Mononuclear cell (primary cell): ENCODE data around the gene KDM4B. TPM values are rescaled to one million over a fixed set of nuclear protein-coding genes. Genes with fewer than 3 reads are reported as not detected.

ENCODE experiments used
- H3K27me3 ChIP-seq: 2 replicates; pipeline ENCODE4 v1.6.0; 2011; ENCODE audit warnings: low read length, control low read depth; ENCODE audit not compliant: insufficient read depth
- H3K4me1 ChIP-seq: 2 replicates; pipeline ENCODE4 v1.5.1; 2011; ENCODE audit warnings: mild to moderate bottlenecking, low read length, control low read depth; ENCODE audit not compliant: insufficient read depth
- H3K4me3 ChIP-seq: 2 replicates; pipeline ENCODE4 v1.5.1; 2011; ENCODE audit warnings: mild to moderate bottlenecking, low read length, moderate library complexity
- H3K9me3 ChIP-seq: 2 replicates; pipeline ENCODE4 v1.5.1; 2011; ENCODE audit warnings: low read depth, mild to moderate bottlenecking, control low read depth, low read length
- total RNA-seq: library from RNA; depleted of rRNA; stranded (reverse); fragments of >200 nt; gene quantifications from one replicate; pipeline ENCODE4 v1.2.3, GENCODE V29; 2012

KDM4B gene
- total RNA-seq, 1 donor = 17.9 TPM

DNA sequence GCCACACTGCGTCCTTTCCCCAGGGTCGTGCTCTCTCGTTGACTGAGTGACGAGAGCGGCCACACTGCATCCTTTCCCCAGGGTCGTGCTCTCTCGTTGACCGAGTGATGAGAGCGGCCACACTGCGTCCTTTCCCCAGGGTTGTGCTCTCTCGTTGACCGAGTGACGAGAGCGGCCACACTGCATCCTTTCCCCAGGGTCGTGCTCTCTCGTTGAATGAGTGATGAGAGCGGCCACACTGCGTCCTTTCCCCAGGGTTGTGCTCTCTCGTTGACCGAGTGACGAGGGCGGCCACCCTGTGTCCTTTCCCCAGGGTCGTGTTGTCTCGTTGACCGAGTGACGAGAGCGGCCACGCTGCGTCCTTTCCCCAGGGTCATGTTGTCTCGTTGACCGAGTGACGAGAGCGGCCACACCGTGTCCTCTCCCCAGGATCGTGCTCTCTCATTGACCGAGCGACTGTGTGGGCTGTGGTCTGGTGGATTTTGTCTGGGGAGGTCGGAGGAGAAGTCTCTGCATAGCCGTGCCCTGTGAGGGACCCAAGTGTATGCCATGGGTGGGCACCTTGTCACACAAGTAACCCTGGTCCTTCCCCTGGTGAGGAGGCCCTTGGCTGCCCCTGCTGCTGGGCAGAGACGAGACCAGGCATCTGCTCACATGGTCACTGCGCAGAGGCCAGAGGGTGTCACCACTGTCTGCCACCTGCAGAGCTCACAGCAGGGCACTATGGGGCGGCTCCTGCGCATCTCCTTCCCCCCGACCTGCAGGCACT is 107.7 kb downstream of the KDM4B start:
- Histone ChIP-seq H3K4me1 (peaks cover 34% of the 10 kb centered on the region), H3K4me3 (no peak overlapping the region)

DNA sequence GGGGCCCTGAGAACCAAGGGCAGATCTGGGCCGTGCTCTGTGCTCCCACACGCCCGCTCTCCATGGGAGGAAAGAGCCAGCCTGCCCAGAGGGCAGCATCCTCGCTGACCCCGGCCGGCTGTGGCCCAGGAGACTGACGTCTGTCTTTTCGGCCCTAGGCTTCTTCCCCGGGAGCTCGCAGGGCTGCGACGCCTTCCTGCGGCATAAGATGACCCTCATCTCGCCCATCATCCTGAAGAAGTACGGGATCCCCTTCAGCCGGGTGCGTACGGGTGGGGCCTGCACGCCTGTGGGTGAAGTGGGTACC is 108.2 kb downstream of the KDM4B start:
- H3K4me1 ChIP-seq = peaks cover 34% of the 10 kb centered on the region
- H3K4me3 ChIP-seq = no peak overlapping the region
- H3K27me3 ChIP-seq = no peaks in the 10 kb centered on the region
- no peaks in the 10 kb centered on the region for H3K9me3 ChIP-seq

More for the DNA sequence above, 107.7 kb downstream of the KDM4B start:
- no peaks in the 10 kb centered on the region for H3K27me3 ChIP-seq
- no peaks in the 10 kb centered on the region for H3K9me3 ChIP-seq

DNA sequence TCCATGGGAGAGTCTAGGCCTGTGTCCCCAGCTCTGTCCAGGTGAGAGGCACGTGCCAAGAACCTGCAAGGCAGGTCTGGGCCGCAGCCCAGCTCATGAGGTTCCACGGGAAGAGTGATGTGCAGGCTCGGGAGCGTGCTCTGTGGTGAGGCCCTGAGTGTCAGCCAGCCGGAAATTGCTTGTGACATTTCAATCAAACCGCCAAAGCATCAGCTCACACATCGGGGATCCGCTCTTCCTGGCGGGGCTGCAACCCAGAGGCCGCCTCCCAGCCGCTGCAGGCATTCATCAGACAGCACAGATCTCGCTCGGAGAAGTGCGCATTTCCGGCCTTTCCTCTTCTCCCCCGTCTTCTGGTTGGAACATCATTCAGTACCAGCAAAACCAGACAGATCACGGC is 109.3 kb downstream of the KDM4B start:
- H3K9me3 ChIP-seq = no peaks in the 10 kb centered on the region
- no peaks in the 10 kb centered on the region for H3K27me3 ChIP-seq
- H3K4me3 ChIP-seq = no peak overlapping the region
- peaks cover 34% of the 10 kb centered on the region for H3K4me1 ChIP-seq

DNA sequence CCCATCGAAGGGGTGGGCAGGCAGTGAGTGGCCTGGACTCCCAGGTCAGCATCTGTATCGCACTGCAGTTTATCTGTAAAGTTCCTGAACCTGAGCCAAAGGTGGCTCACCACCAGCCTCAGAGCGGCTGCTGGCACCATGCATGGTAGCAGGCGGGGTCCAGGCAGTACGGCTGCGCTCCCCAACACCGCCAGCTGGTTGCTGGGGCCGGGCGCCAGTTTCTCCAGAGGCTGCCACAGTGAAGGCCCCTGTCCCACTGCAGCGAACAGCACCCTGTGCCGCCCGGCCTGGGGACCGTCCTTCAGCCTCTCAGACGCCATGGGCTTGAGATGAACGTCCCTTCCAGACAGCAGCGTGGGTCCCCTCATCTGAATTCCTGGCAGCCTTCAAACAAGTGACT is 109.8 kb downstream of the KDM4B start:
- Histone ChIP-seq H3K9me3 (no peaks in the 10 kb centered on the region), H3K4me3 (no peak overlapping the region), H3K4me1 (peaks cover 30% of the 10 kb centered on the region), H3K27me3 (no peaks in the 10 kb centered on the region)

DNA sequence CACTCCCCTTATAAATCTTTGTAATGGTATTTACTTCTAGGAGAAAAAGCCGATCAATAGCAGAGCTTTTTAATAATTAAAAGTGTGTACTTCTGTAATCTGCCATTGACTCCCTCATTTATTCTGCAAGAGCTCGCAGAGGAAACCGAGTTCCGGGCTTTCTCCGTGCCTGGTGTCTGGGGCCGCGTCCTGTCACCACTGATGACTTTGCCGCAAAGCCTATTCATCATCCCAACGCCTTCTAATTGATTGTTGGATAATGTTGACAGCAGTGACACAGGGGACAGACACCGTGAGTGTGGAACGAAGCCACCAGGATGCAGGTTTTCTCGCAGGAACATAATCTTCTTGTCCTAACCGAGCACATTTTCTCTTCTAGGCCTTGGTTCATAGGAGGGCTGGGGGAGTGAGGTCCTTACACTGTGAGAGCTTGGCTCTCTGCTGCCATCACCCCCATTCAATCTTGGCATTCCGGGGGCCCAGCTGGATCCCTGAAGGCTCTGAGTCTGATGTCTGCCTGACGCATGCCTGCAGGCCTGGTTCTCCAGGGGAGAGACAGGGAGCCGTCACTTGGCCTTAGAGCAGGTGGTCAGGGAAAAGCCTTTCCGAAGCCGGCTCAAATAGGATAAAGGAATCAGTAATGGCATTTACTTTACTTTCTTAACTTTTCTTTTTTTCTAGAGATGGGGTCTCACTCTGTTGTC is 110.3 kb downstream of the KDM4B start:
- no peaks in the 10 kb centered on the region for H3K9me3 ChIP-seq
- no peaks in the 10 kb centered on the region for H3K27me3 ChIP-seq

DNA sequence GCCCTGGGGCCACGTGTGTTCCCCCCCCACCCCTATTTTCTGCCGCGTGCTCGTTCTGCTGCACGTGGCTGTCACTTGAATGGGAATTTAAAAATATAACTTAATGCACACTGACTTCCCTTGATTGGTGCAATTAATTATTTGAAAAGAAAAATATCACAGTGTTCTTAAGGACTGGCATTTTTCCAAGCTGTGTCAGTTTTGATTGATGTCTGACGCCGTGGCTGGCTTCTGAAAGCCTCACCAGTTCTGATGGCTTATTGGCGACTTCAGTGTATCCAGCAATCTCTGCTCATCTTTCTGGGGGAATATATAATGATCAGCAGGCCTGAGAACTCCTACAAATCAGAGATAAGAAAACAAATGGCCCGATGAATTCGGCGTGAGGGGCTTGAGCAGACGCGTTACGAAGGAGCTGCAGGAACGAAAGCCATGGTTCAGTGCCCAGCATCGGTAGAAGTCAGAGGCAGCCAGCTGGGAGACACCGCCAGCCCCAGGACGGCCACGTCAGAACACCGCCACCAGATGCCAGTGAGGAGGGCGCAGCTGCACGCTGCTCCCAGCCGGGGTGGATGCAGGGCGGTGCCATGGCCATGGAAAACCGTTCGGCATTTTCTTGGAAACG is 111.2 kb downstream of the KDM4B start:
- H3K4me3 ChIP-seq = no peak overlapping the region
- H3K4me1 ChIP-seq = peaks cover 16% of the 10 kb centered on the region
- no peaks in the 10 kb centered on the region for H3K9me3 ChIP-seq
- no peaks in the 10 kb centered on the region for H3K27me3 ChIP-seq

More for the DNA sequence above, 110.3 kb downstream of the KDM4B start:
- H3K4me3 ChIP-seq = no peak overlapping the region
- H3K4me1 ChIP-seq = peaks cover 25% of the 10 kb centered on the region

DNA sequence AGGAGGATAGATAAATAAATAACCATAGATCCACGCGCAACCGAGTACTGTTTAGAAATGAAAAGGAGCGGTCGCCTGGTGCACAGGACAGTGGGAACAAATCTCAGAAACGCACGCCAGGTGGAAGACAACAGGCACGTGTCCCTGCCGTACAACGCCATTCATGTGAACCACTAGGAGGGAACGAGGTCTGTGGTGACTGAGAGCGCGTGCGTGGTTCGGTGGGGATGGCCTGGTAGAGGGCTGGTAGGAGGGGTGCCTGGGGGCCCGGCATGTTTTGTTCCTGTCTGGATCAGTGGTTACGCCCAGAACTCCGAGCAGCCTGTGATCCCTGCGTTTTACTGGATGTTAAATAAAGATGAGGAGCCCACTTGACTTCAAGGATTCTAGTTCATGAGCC is 111.9 kb downstream of the KDM4B start:
- Histone ChIP-seq H3K4me1 (peaks cover 9% of the 10 kb centered on the region), H3K9me3 (no peaks in the 10 kb centered on the region), H3K27me3 (no peaks in the 10 kb centered on the region), H3K4me3 (no peak overlapping the region)

DNA sequence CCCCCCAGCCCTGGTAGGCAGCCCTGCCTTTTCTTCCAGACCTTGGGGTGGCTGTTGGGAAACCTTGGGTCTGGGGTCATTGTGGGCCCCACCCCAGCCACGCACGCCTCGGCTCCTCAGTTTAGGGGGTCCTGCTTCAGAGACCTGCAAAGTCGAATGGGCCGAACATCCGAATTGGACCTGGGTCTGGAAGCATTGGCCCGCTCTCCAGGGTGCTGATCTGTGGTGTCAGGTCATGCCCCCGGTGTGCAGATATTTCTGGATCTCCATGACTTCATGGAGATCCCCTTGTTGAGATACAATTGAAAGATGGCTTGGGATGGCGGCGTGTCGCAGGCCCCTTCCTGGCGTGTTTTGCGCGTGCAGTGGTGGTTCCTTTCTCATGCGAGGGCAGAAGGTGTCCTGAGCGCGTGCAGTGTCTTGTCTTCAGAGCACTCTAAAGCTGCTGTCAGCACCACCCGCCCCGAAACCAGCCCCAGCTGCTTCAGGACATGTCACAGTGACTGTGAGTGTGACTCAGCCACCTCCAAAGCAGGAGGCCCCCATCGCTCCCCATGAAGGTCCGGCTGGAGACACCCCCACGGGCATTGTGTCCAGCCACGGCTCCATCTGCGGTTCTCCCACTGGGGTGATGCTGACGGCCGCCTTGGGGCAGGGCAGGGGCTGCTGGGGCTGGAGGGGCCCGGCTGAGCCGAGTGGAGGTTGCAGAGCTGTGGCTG is 112.7 kb downstream of the KDM4B start:
- Histone ChIP-seq H3K4me1 (peaks cover 9% of the 10 kb centered on the region), H3K27me3 (no peaks in the 10 kb centered on the region), H3K9me3 (no peaks in the 10 kb centered on the region), H3K4me3 (no peak overlapping the region)

DNA sequence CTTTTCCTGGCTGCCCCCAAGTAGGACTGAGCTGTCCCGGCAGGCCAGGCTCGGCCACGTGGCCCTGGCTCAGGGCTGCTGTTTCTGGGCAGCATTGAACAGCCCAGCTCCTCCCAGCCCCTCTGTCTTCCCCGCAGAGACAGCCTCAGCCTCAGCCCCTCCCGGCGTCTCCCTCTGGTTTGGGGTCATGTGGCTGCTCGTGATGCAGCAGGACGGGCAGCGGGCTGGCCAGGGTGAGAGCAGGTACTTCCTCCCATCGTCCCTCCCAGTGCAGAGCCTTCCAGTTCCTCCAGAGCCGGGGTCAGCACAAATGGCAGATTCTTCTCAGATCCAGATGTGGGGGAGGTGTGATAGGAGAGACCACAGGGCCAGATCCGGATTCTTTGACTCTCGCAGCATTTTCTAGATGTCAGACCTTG is 114.6 kb downstream of the KDM4B start:
- Histone ChIP-seq H3K27me3 (no peaks in the 10 kb centered on the region), H3K9me3 (no peaks in the 10 kb centered on the region), H3K4me1 (no peaks in the 10 kb centered on the region), H3K4me3 (no peak overlapping the region)

DNA sequence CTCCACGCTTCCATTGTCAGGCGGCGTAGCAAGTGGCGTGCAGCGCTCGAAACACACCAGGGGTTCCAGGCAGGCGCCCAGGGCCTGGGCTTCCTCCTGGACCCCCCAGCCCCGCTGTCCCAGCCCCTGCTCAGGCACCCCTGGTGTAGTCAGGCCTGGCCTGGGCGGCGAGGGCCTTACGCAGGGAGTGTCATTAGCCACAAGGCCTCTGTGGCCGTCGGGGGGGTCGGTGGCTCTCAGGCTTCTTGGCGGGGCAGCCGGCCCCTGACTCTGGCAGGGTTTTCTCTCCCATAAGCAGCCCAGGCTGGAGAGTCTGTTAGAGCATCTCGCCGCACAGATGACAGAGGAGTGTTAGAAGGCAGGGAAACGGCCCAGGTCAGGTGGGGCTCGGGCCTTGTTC is 116.7 kb downstream of the KDM4B start:
- H3K4me3 ChIP-seq = no peak overlapping the region
- H3K27me3 ChIP-seq = no peaks in the 10 kb centered on the region
- no peaks in the 10 kb centered on the region for H3K4me1 ChIP-seq
- no peaks in the 10 kb centered on the region for H3K9me3 ChIP-seq

DNA sequence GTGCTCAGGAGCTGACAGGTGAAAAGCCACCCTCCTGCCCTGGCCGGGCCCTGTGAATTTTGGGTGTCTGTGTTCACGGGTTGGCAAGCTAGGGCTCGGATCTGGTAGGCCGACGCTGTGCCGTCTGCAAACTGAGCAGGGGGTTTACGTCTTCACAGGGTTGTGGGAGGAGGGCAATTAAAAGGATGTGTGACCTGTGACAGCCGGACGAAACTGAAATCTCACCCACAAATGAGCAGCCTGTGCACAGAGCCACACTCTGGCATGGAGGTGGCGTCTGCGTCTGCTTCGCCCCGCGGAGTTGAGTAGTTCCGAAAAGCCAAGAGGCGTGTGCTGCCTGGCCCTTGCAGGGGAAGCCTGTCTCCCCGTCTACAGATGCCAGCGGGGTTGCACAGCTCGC is 117.3 kb downstream of the KDM4B start:
- Histone ChIP-seq H3K9me3 (no peaks in the 10 kb centered on the region), H3K27me3 (no peaks in the 10 kb centered on the region), H3K4me3 (no peak overlapping the region), H3K4me1 (no peaks in the 10 kb centered on the region)

DNA sequence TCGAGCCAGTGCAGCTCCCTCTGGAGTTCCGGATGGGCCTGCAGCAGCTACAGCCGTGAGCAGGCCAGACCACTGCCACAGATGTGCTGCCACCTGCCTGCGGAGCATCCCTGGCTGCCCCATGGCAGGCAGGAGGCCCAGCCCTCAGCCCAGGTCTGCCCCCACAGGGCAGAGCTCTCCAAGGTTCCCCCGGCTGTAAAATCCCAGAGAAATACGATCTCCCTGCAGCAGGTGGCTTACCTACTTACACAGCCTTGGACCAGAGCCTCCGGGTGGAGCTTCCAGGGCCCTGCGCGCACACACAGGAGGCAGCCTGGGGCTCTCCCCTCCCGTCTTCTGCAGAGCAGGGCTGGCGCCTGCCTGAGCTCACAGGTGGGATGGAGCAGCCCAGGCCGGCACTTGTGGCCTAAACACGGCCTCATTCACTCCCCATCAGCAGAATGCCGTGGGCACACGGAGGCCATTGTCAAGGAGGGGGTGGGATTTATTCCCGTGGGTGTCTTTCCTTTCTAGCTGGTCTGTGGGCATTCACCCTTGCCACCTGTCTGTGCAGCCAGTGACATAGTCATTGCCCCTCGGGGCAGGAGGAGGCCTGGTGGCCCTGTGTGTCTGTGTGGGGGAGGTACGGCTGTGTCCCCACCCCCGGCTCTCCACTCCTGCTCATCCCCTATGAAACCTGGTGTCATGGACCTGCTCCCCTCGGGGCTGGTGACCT is 118.0 kb downstream of the KDM4B start:
- no peaks in the 10 kb centered on the region for H3K9me3 ChIP-seq
- no peaks in the 10 kb centered on the region for H3K4me1 ChIP-seq
- no peaks in the 10 kb centered on the region for H3K27me3 ChIP-seq
- H3K4me3 ChIP-seq = no peak overlapping the region

DNA sequence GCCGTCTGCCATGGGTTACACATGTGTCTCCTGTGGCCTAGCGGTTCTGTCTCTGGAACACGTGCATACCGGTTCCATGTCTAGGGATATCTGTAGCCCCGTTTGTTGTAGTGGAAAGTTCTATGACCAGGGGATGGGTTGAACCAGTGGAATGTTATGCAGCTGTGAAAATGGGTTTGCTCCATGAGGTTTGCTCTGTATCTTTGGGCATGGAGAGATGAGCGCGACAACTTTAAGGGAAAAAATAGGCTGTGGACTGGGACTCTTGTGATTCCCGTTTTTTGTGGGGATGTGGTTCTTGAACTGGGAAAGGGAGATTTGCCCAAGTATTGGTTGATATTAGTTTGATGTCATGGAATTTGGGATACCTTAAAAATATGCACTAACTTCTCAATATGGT is 120.4 kb downstream of the KDM4B start:
- Histone ChIP-seq H3K4me1 (no peaks in the 10 kb centered on the region), H3K27me3 (no peaks in the 10 kb centered on the region), H3K9me3 (no peaks in the 10 kb centered on the region), H3K4me3 (no peak overlapping the region)

DNA sequence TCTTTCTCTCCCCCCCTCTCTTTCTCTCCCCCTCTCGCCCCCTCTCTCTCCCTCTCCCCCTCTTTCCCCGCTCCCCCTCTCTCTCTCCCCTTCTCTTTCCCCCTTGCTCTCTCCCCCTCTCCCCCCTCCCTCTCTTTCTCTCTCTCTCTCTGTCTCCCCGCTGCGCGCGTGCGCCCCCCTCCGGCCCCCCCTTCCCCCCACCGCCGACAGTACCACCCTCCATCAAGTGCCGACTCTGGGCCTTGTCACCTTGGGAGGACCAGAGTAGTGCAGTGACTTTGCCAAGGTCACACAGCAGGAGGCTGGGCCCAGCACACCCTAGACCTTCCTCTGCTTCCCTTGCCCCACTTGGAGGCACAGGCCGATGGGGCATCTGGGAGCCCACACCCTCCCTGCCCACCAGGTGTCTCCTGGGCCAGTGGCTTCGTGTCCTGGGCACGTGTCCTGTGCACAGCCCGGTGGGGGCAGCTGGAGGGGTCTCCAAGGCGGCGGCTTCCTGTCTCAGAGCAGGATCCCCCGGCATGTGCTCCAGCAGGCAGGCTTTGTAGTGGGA is 121.6 kb downstream of the KDM4B start:
- no peaks in the 10 kb centered on the region for H3K27me3 ChIP-seq
- no peaks in the 10 kb centered on the region for H3K4me1 ChIP-seq
- no peak overlapping the region for H3K4me3 ChIP-seq
- H3K9me3 ChIP-seq = no peaks in the 10 kb centered on the region
